ENCODE results near the gene BANF2.
"Not testable (repeated sequence)": the region's sequence is repeated elsewhere in the genome, so short reads cannot be mapped to it uniquely, and the experiment has no call there.

The BANF2 gene

DNA sequence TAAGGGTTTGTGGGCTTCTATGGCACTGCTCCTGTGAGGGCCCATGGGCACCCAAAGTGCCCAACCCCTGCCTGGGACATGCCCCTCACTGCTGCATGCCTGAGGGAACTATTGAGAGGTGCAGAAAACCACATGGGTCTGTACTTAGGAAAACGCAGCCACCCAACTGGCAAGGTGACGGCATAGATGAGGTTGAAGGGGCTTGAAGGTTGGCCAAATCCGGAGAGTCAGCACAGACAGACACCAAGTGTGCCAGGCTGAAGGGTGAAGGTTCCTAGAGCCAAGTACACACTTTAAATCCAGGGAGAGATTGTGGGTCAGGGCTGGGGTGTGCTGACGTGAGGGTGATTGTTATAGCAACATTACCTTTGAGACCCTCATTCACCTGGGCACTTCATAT, 6.2 kb downstream of the BANF2 start:
- no peak overlapping the region for H3K4me3 ChIP-seq
- TF ChIP-seq FOXP2 (optimal IDR thresholded peaks at IDR 0.05; ENCODE audit: control extremely low read depth, extremely low read length, insufficient read depth) (no peak), POLR2AphosphoS5 (IDR thresholded peaks at IDR 0.05; ENCODE audit: borderline replicate concordance, low read depth, low read length) (no peak), EZH2 (IDR thresholded peaks at IDR 0.05) (no peak)
- no peak for DNase-seq (ENCODE audit: low read depth, low spot score)
- no peaks in the 10 kb centered on the region for H3K9me3 ChIP-seq (ENCODE audit: low read depth, low read length)
- no peaks in the 10 kb centered on the region for H3K36me3 ChIP-seq (ENCODE audit: insufficient read depth, low read length)
- H3K27ac ChIP-seq = no peak overlapping the region
- H3K9ac ChIP-seq (ENCODE audit: insufficient read length) = no peak overlapping the region

DNA sequence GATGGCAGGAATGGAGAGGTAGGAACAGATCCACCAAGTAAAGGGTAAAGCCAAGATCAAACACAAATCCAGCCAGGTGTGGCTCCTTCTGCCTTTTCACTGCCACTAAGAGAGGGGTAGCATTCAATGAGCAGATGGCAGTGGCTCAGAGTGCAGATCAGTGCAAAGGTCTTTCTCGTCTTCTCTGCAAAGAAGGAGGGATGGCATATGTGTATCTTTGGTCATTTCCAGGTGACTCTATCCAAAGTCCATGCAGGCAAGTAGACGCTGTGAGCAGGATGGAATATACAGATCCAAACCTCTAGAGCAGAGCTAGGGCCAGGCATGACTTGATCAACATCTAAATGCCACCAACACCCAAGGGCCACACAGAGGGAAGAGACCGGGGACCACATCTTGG, 6.9 kb downstream of the BANF2 start:
- H3K36me3 ChIP-seq (ENCODE audit: insufficient read depth, low read length) = no peaks in the 10 kb centered on the region
- no peak overlapping the region for H3K27ac ChIP-seq
- no peak overlapping the region for H3K4me3 ChIP-seq
- H3K9me3 ChIP-seq (ENCODE audit: low read depth, low read length) = no peaks in the 10 kb centered on the region
- H3K9ac ChIP-seq (ENCODE audit: insufficient read length) = no peak overlapping the region
- no peak for DNase-seq (ENCODE audit: low read depth, low spot score)
- TF ChIP-seq POLR2AphosphoS5 (IDR thresholded peaks at IDR 0.05; ENCODE audit: borderline replicate concordance, low read depth, low read length) (no peak), FOXP2 (optimal IDR thresholded peaks at IDR 0.05; ENCODE audit: control extremely low read depth, extremely low read length, insufficient read depth) (no peak), EZH2 (IDR thresholded peaks at IDR 0.05) (no peak)

DNA sequence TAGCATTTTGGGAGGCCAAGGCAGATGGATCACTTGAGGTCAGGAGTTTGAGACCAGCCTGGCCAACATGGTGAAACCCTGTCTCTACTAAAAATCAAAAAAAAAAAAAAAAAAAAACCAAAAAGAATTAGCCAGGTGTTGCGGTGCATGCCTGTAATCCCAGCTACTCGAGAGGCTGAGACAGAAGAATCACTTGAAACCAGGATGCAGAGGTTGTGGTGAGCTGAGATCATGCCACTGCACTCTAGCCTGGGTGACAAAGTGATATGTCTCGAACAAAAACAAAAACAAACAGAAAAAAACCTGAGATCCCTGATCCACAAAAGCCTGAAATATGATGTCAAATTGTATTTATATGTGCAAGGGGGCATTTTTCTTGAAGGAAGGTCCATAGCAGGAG, 8.2 kb downstream of the BANF2 start:
- H3K4me3 ChIP-seq = not testable (repeated sequence)

DNA sequence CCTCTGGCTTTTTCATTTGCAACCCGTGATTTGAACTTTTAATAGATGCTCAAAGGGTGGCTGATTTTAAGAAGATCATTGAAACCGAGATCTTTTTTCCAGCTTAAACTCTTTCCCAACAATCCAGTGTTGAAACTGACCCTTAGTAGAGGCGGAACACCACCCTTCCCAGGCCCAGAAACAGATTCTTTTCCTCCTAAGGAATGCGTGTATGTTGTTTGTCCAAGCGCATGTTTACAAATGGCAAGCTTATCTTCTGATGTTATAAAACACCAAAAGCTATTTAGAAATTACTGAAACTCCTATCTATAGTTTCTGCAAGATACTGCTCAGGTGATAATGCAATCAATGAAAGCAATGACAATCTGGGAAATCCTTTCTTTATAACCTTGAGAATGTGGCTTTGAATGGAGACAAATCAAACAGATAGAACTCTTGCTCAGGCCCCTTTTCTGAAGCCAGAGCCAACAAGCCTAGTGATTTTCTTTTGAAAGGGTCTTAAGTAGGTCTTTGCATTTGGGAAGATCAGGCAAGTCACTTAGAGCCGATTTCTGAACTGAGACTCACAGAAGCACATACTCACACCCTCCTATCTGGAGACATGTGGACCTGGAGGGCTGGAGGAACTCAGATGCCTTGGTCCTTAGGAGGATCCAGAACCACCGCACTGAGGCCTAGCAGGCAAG, 9.1 kb downstream of the BANF2 start:
- no peak overlapping the region for H3K27ac ChIP-seq

More for the DNA sequence above, 8.2 kb downstream of the BANF2 start:
- not testable (repeated sequence) for H3K27ac ChIP-seq; H3K9me3 ChIP-seq (ENCODE audit: low read depth, low read length); DNase-seq (ENCODE audit: low read depth, low spot score); H3K9ac ChIP-seq (ENCODE audit: insufficient read length); H3K36me3 ChIP-seq (ENCODE audit: insufficient read depth, low read length)

DNA sequence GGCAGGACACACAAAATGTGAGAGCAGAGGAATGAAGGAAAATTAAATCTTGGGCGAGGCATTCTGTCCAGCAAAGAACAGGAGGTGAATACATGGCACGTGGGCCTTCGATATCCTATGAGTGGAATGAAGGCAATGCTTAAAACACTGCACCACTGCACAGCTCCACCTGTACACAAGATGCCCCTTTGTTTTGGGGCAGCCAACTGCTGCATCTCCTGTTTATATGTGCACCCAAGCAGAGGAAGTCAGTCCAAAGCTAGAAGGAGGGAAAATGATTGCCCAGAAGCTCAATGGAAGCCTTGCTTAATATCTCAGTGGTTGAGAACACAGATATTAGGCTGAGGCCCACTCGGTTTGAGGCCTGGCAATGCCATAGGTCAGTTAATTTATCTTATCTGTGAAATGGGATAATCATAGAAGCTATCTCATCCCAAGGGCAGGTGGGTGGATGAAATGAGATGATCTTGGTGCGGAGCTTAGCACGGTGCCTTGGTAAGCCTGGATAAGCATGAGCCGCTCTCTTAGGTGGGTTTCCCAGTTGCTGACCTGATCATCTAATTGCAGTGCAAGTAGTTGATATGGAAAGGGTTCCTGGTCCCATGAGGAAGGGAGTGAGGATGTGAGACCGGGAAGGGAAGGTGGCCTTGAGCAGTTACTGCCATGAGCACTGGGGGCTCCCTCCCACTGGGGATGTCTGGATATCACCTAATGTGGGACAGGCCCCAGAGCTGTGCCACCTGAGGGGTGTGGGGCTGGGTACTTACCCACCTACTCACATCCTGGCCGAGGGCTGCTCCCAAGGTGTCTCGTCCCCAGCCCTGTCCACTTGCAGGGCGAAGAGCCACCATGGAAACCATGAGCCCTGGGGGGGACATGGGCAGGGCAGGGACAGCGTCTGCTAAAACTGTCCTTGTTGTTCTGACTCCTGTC, 9.9 kb downstream of the BANF2 start:
- Histone ChIP-seq H3K4me3 (no peak overlapping the region), H3K9me3 (ENCODE audit: low read depth, low read length) (no peaks in the 10 kb centered on the region), H3K27ac (no peak overlapping the region), H3K9ac (ENCODE audit: insufficient read length) (no peak overlapping the region), H3K36me3 (ENCODE audit: insufficient read depth, low read length) (no peaks in the 10 kb centered on the region)
- no peak for DNase-seq (ENCODE audit: low read depth, low spot score)
- no peak for TF ChIP-seq POLR2AphosphoS5 (IDR thresholded peaks at IDR 0.05; ENCODE audit: borderline replicate concordance, low read depth, low read length)
- no peak for TF ChIP-seq EZH2 (IDR thresholded peaks at IDR 0.05)
- TF ChIP-seq FOXP2 (optimal IDR thresholded peaks at IDR 0.05; ENCODE audit: control extremely low read depth, extremely low read length, insufficient read depth) = no peak

More for the DNA sequence above, 9.1 kb downstream of the BANF2 start:
- no peaks in the 10 kb centered on the region for H3K36me3 ChIP-seq (ENCODE audit: insufficient read depth, low read length)
- H3K9ac ChIP-seq (ENCODE audit: insufficient read length) = no peak overlapping the region
- H3K4me3 ChIP-seq = no peak overlapping the region
- TF ChIP-seq FOXP2 (optimal IDR thresholded peaks at IDR 0.05; ENCODE audit: control extremely low read depth, extremely low read length, insufficient read depth) = no peak
- no peak for TF ChIP-seq EZH2 (IDR thresholded peaks at IDR 0.05)
- no peaks in the 10 kb centered on the region for H3K9me3 ChIP-seq (ENCODE audit: low read depth, low read length)
- DNase-seq (ENCODE audit: low read depth, low spot score) = no peak

DNA sequence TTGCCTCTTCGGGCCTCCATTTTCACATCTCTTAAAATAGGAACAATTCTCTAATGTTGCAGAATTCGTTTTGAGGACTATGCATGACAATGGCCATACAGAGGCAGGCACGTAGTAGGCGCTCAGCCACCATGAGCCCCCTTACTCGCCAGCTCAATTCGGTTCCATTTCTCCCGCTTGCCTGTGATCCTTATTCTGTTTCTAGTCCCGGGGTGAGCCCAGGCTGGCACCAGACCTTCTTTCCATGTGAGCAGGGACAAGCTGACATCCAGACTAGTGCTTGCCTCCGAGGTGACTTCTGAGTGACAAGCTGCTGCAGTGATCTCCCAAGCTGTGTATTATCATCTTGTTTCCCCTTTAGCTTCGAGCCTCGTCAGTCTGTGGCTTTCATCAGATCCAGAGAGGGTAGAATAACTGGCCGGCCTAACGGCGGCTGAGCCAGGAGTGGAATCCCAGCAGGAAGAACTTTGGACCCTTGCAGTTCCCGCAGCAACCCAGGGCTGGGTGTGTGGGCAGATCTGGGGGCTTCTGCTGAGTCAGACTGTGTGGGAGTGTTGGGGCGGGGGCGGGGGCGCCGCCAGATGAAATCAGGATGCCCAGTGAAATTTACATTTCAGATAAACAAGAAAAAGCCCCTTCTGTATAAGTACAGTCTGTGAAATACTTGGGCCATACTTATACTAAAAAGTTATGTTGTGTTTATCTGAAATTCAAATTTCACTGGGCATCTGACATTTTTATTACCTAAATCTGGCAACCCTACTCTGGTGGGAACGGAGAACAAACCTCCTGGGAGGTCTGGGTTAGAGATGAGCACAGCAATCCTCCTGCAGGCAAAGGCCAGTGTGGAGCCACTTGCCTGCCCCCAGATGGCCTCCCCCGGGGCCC, 10.9 kb downstream of the BANF2 start:
- Histone ChIP-seq H3K27ac (peak overlapping the region; percentile 38), H3K9me3 (ENCODE audit: low read depth, low read length) (no peaks in the 10 kb centered on the region), H3K36me3 (ENCODE audit: insufficient read depth, low read length) (no peaks in the 10 kb centered on the region), H3K4me3 (peak overlapping the region; percentile 54), H3K9ac (ENCODE audit: insufficient read length) (peak overlapping the region; percentile 40)
- DNase-seq (ENCODE audit: low read depth, low spot score) = no peak
- TF ChIP-seq POLR2AphosphoS5 (IDR thresholded peaks at IDR 0.05; ENCODE audit: borderline replicate concordance, low read depth, low read length) (no peak), FOXP2 (optimal IDR thresholded peaks at IDR 0.05; ENCODE audit: control extremely low read depth, extremely low read length, insufficient read depth) (no peak), EZH2 (IDR thresholded peaks at IDR 0.05) (no peak)

DNA sequence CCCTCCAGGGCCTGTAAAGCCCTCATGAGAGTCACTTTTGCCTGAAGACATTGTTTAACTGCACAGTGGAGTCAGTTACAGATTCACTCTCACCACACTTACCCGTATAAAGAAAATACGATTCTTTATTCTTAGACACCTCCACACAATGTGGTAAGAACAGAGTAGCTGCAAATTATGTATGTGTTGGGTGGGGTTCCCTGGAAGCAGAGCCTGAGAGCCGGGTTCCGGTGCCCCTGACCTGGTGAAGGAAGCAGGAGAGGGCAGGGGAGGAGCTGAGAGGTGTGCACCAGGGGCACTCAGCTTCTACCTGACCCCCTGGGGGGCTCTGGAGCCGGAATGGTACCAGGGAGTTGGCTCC, 11.5 kb downstream of the BANF2 start:
- H3K27ac ChIP-seq = peak overlapping the region; percentile 38
- peak overlapping the region; percentile 54 for H3K4me3 ChIP-seq
- DNase-seq (ENCODE audit: low read depth, low spot score) = no peak
- peak overlapping the region; percentile 40 for H3K9ac ChIP-seq (ENCODE audit: insufficient read length)
- TF ChIP-seq POLR2AphosphoS5 (IDR thresholded peaks at IDR 0.05; ENCODE audit: borderline replicate concordance, low read depth, low read length) = no peak
- TF ChIP-seq FOXP2 (optimal IDR thresholded peaks at IDR 0.05; ENCODE audit: control extremely low read depth, extremely low read length, insufficient read depth) = no peak
- no peaks in the 10 kb centered on the region for H3K36me3 ChIP-seq (ENCODE audit: insufficient read depth, low read length)
- H3K9me3 ChIP-seq (ENCODE audit: low read depth, low read length) = no peaks in the 10 kb centered on the region

DNA sequence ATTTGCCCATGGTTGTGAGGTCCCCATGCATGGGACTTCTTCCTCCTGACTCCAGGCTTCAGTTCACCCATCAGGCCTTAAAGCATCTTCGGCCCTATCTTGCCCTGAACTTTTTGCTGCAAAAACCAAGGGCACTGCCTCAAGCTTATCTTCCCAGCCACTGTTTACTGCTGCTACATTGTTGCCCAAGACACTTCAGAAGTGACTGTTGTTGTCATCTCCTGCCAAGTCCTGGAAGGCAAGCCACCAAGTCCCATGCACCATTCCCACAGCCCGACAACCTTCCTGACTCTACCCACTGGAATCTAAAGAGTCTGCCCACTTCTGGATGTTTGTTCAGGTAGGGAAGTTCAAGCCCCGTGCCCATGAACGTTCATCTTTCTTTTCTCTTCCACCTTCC, 12.4 kb downstream of the BANF2 start:
- Histone ChIP-seq H3K4me3 (no peak overlapping the region), H3K27ac (no peak overlapping the region), H3K9ac (ENCODE audit: insufficient read length) (no peak overlapping the region), H3K9me3 (ENCODE audit: low read depth, low read length) (no peaks in the 10 kb centered on the region), H3K36me3 (ENCODE audit: insufficient read depth, low read length) (no peaks in the 10 kb centered on the region)
- TF ChIP-seq FOXP2 (optimal IDR thresholded peaks at IDR 0.05; ENCODE audit: control extremely low read depth, extremely low read length, insufficient read depth) (no peak), EZH2 (IDR thresholded peaks at IDR 0.05) (no peak), POLR2AphosphoS5 (IDR thresholded peaks at IDR 0.05; ENCODE audit: borderline replicate concordance, low read depth, low read length) (no peak)
- DNase-seq (ENCODE audit: low read depth, low spot score) = no peak
